ENCODE data around the gene SYVN1.

Gene SYVN1

GRCh38 chr11:65141896-65142494 is 7.7 kb upstream of the SYVN1 start:
- no peak for DNase-seq

DNA sequence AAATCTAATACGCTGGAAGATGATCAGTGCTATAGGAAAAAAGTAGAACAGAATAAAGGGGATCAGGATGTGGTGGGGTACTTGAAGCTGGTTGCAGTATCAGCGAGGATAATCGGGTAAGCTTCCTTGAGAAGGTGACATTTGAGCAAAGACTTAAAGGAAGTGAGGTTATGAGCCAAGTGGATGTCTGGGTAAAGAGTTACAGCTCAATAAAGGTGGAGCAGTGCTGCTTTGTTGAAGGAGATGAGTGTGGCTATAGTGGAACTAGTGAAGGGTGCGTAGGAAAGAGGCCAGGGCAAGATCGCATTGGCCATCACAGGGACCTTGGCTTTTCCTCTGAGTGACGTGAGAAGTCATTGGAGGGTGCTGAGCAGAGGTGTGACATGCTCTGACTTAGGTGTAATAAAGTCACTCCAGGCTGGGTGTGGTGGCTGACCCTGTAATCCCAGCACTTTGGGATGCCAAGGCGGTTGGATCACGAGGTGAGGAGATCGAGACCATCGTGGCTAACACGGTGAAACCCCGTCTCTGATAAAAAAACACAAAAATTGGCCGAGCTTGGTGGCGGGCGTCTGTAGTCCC is 2.3 kb upstream of the SYVN1 start:
- DNase-seq, result no peak
- TF ChIP-seq POLR2A (IDR thresholded peaks at IDR 0.05; ENCODE audit: low read length), result no peak
- TF ChIP-seq GATA1 (IDR thresholded peaks at IDR 0.05; ENCODE audit: low read depth, low read length), result no peak

More at GRCh38 chr11:65141896-65142494, 7.7 kb upstream of the SYVN1 start:
- TF ChIP-seq GATA1 (IDR thresholded peaks at IDR 0.05; ENCODE audit: low read depth, low read length) (no peak), POLR2A (IDR thresholded peaks at IDR 0.05; ENCODE audit: low read length) (no peak)

- no peak for DNase-seq
- no peak for TF ChIP-seq GATA1 (IDR thresholded peaks at IDR 0.05; ENCODE audit: low read depth, low read length)
- TF ChIP-seq POLR2A (IDR thresholded peaks at IDR 0.05; ENCODE audit: low read length), result no peak
These were observed 1.4 kb upstream of the SYVN1 start for GRCh38 chr11:65135633-65136145.

DNA sequence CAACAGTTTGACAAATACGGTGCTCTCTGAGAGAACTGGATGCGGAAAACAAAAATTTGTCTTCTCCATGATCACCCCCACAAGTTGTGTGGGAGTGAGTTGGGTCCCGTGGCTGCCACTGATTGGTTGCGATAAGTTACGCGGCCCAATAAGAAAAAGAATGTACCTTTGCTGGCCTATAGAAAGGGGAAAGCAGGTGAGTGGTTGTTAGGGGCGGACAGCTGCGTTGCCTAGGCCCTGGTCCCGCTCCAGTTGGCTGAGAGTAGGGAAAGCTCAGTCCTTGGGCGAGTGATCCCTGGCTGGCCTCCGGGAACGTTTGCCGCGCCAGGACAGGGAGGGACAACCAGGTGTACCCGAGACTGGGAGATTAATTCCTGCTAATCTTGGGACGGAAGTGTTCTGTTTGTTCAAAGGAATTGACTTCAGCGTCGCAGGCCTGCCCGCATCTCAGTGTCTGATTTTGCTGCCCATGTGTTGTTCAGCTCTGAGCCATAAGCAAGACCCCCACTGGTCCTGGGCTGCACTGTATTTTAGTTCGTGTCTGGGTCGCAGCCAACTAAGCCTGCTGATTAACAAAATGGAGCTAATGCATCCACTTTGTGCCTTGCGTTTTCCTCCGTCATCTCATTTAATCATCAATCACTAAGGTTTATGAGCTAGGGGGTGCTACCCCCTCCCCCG is 773 bp upstream of the SYVN1 start:
- TF ChIP-seq GATA1 (IDR thresholded peaks at IDR 0.05; ENCODE audit: low read depth, low read length), result no peak
- peak; percentile 59 for TF ChIP-seq POLR2A (IDR thresholded peaks at IDR 0.05; ENCODE audit: low read length)
- peak; percentile 96 to 97 for DNase-seq

- DNase-seq, result peak; percentile 44 to 57
- no peak for TF ChIP-seq POLR2A (IDR thresholded peaks at IDR 0.05; ENCODE audit: low read length)
- TF ChIP-seq GATA1 (IDR thresholded peaks at IDR 0.05; ENCODE audit: low read depth, low read length), result no peak
These were observed 595 bp downstream of the SYVN1 start for GRCh38 chr11:65133724-65134123.

DNA sequence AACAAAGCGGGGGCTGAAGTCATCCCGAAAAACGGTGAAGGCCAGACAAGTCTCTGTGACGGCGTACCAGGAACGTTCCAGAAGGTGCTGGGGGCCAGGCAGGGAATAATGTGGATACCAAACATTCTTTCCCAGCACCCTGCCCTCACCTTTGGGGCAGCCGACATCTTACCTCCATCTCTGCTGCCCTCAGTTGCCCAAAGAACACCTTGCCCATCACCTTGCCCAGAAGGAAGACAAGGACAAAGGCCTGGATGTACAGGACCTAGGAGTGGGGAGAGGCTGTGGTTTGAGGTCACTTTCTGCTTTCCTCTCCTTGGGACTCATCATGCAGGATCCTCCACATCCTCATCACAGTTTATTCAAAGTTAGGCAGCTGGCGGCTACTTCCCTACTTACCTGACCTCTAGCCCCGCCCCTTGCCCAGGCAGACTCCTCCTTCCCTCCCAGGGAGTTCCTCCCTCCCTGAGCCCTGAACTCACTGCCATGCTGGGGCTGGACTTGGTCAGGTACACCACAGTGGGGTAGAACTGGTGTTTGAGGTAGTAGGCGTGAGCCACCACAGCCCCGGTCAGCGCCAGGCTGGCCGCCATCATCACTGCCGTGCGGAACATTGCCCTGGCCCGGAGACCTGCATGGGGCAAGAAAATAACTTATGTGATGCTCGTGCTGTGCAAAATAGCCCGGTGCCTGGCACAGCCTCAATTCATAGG is 1.2 kb downstream of the SYVN1 start:
- no peak for TF ChIP-seq POLR2A (IDR thresholded peaks at IDR 0.05; ENCODE audit: low read length)
- TF ChIP-seq GATA1 (IDR thresholded peaks at IDR 0.05; ENCODE audit: low read depth, low read length), result no peak
- peak; percentile 53 to 66 for DNase-seq

DNA sequence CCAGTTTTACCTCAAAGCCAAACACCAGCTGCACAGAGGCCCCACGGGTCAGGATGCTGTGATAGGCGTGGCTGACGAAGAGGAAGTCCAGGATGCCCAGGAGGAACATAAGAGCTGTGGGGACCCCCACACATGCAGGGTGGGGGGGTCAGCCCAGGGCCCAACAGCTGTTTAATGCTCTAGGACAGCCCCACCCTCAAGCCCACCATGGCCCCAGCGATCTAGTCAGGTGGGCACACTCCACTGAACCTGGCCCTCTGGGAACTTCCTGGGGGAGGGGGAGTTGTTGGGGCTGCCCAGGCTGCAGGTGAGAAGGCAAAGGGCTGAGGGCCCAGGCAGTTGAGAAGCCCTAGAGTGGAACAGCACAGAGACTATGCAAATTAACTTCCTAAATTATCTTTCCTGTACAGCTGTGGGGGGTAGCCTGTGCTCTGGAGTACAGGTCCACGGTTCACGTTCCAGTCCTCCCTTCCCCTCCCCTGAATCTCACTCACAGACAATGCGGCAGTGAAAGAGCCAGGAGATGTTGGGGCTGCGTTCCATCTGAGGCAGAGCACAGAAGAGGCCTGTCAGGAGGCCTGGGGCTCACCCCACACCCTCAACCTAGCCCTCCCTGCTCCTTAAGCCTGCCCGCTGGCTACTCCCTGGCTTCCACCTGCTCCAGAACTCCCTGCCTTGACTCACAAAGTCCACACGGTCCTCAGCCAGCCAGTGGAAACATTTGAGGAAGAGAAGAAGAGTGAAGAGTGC is 1.9 kb downstream of the SYVN1 start:
- TF ChIP-seq GATA1 (IDR thresholded peaks at IDR 0.05; ENCODE audit: low read depth, low read length) (no peak), POLR2A (IDR thresholded peaks at IDR 0.05; ENCODE audit: low read length) (no peak)
- DNase-seq, result peak in 1 of 2 experiments; percentile 37

- TF ChIP-seq POLR2A (IDR thresholded peaks at IDR 0.05; ENCODE audit: low read length), result no peak
- no peak for TF ChIP-seq GATA1 (IDR thresholded peaks at IDR 0.05; ENCODE audit: low read depth, low read length)
- no peak for DNase-seq
These were observed 2.5 kb downstream of the SYVN1 start for GRCh38 chr11:65131895-65132237.

GRCh38 chr11:65131417-65131776 is 2.9 kb downstream of the SYVN1 start:
- DNase-seq, result no peak
- no peak for TF ChIP-seq GATA1 (IDR thresholded peaks at IDR 0.05; ENCODE audit: low read depth, low read length)
- no peak for TF ChIP-seq POLR2A (IDR thresholded peaks at IDR 0.05; ENCODE audit: low read length)

GRCh38 chr11:65130631-65131416 is 3.5 kb downstream of the SYVN1 start:
- TF ChIP-seq GATA1 (IDR thresholded peaks at IDR 0.05; ENCODE audit: low read depth, low read length) (no peak), POLR2A (IDR thresholded peaks at IDR 0.05; ENCODE audit: low read length) (no peak)
- DNase-seq, result no peak

DNA sequence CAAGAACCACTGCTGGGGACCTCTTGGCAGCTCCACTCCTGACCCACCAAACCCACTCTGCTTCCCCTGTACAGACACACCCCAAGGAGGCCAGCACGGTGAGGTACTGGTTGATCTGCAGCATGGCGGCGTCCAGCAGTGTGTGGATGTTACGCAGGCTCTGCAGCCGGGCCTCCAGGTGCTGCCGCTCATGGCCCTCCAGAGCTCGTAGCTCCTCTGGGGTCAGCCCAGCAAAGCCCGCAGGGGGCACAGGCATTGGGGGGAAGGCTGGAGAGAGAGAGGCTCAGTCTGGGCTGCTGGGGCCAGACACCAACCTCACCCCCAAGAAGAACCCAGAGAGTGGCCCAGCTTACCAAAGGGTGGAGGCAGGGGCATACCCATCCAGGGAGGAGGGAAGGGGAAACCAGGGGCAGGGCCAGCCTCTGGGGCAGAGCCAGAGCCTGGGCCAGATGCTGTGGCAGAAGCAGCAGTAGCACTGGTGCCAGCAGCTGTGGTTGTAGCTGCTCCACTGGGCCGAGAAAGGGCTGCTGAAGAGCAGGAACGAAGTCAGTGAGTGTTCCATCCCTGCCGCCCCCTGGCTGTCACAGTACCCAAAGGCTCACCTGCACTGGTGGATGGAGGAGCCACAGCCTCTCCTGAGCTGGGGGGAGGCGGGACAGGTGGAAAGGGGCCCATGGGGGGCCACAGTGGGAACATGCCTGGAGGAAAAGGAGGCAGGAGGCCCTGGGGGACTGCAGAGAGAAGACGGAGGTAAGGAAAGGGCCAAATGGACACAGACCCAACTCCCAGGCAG is 4.5 kb downstream of the SYVN1 start:
- no peak for DNase-seq

More for the DNA sequence above, 4.5 kb downstream of the SYVN1 start:
- TF ChIP-seq GATA1 (IDR thresholded peaks at IDR 0.05; ENCODE audit: low read depth, low read length) (no peak), POLR2A (IDR thresholded peaks at IDR 0.05; ENCODE audit: low read length) (no peak)

Data from erythroblast (primary cell).